IMR-90 (cell line): ENCODE results near the gene LYRM4. TPM values are rescaled to one million over a fixed set of nuclear protein-coding genes. Genes with fewer than 3 reads are reported as not detected.

Experiments
- ATAC-seq: fragments of 200-7000 bp; cut with Tn5 transposase; 2 replicates; pipeline ENCODE4 v1.9.1; 2020; ENCODE audit warnings: low read depth, mild to moderate bottlenecking, moderate library complexity
- BruUV-seq: library from RNA; stranded (reverse); fragments of 400-500 nt; replicated peaks from 2 replicates; lab custom pipeline; 2021; lab: Mats Ljungman, UMichigan
- CTCF ChIA-PET: fragments of 300-600 bp; formaldehyde crosslinking; extraction: SDS; loops from one replicate; lab custom pipeline; 2021; ENCODE audit warnings: antibody characterized with exemption; lab: Yijun Ruan, JAX
- POLR2A ChIA-PET: fragments of 300-600 bp; sonication (Branson Sonifier 250); formaldehyde crosslinking; loops from one replicate; lab custom pipeline; 2022; ENCODE audit warnings: antibody characterized with exemption; ENCODE audit not compliant: unreplicated experiment; lab: Charles Lee
- DNase-seq: peaks from one replicate; pipeline ENCODE4 v3.0.0; 2013
- H2AFZ ChIP-seq: replicated peaks from 2 replicates; pipeline ENCODE3; 2013; ENCODE audit warnings: low read length, mild to moderate bottlenecking; ENCODE audit not compliant: poor library complexity
- H2AK5ac ChIP-seq: 2 replicates; pipeline ENCODE4 v1.6.1; 2013; ENCODE audit warnings: low read depth, low read length, inconsistent platforms
- H2AK9ac ChIP-seq: replicated peaks from 2 replicates; pipeline ENCODE3; 2013; ENCODE audit warnings: mild to moderate bottlenecking, low read depth, low read length, moderate library complexity; ENCODE audit not compliant: poor library complexity
- H2BK120ac ChIP-seq: 2 replicates; pipeline ENCODE4 v1.6.1; 2013; ENCODE audit warnings: low read depth, low read length, inconsistent platforms
- H2BK15ac ChIP-seq: 3 replicates; pipeline ENCODE4 v1.6.1; 2013; ENCODE audit warnings: low read depth, low read length, inconsistent platforms
- H2BK20ac ChIP-seq: 2 replicates; pipeline ENCODE4 v1.6.1; 2013; ENCODE audit warnings: low read depth, mild to moderate bottlenecking, inconsistent platforms, low read length, moderate library complexity
- H2BK5ac ChIP-seq: 2 replicates; pipeline ENCODE4 v1.6.1; 2013; ENCODE audit warnings: mild to moderate bottlenecking, low read depth, low read length, inconsistent platforms; ENCODE audit not compliant: poor library complexity, severe bottlenecking
- H3K14ac ChIP-seq: replicated peaks from 2 replicates; pipeline ENCODE4 v1.6.1; 2013; ENCODE audit warnings: low read depth, low read length, inconsistent platforms
- H3K18ac ChIP-seq: 2 replicates; pipeline ENCODE4 v1.6.1; 2013; ENCODE audit warnings: low read depth, low read length, control low read depth
- H3K23ac ChIP-seq: 2 replicates; pipeline ENCODE4 v1.6.1; 2013; ENCODE audit warnings: low read depth, low read length, inconsistent platforms
- H3K27ac ChIP-seq: 2 replicates; pipeline ENCODE4 v1.5.1; 2013; ENCODE audit warnings: mild to moderate bottlenecking, control low read depth, low read length; ENCODE audit not compliant: insufficient read depth
- H3K27me3 ChIP-seq: 2 replicates; pipeline ENCODE4 v1.6.1; 2013; ENCODE audit warnings: low read length; ENCODE audit not compliant: control insufficient read depth, insufficient read depth
- H3K36me3 ChIP-seq: 2 replicates; pipeline ENCODE4 v1.6.1; 2013; ENCODE audit warnings: low read length, mixed read lengths; ENCODE audit not compliant: control insufficient read depth, insufficient read depth
- H3K4ac ChIP-seq: 2 replicates; pipeline ENCODE4 v1.6.1; 2013; ENCODE audit warnings: low read depth, low read length, inconsistent platforms
- H3K4me1 ChIP-seq: 2 replicates; pipeline ENCODE4 v1.6.1; 2013; ENCODE audit warnings: low read length, mixed read lengths; ENCODE audit not compliant: control insufficient read depth, insufficient read depth
- H3K4me2 ChIP-seq: 2 replicates; pipeline ENCODE4 v1.6.1; 2013; ENCODE audit warnings: low read depth, mild to moderate bottlenecking, control low read depth, low read length, moderate library complexity
- H3K4me3 ChIP-seq: 2 replicates; pipeline ENCODE4 v1.5.1; 2013; ENCODE audit warnings: low read depth, mild to moderate bottlenecking, control low read depth, low read length, moderate library complexity; ENCODE audit not compliant: insufficient read depth
- H3K56ac ChIP-seq: 2 replicates; pipeline ENCODE4 v1.6.1; 2013; ENCODE audit warnings: low read length, inconsistent platforms; ENCODE audit not compliant: insufficient read depth; ENCODE audit errors: extremely low read depth
- H3K79me1 ChIP-seq, 2 experiments: 2 replicates each; pipeline ENCODE4 v1.6.1; 2013; ENCODE audit warnings: low read length in 2 of 2, inconsistent platforms in 1 of 2, low read depth in 1 of 2
- H3K9ac ChIP-seq: 2 replicates; pipeline ENCODE4 v1.6.1; 2013; ENCODE audit warnings: low read depth, low read length, control low read depth
- H3K9me1 ChIP-seq: 2 replicates; pipeline ENCODE4 v1.6.1; 2013; ENCODE audit warnings: low read length, inconsistent platforms; ENCODE audit not compliant: insufficient read depth
- H3K9me3 ChIP-seq: 2 replicates; pipeline ENCODE4 v1.6.1; 2013; ENCODE audit warnings: low read length; ENCODE audit not compliant: control insufficient read depth, insufficient read depth
- H4K20me1 ChIP-seq: 2 replicates; pipeline ENCODE4 v1.6.1; 2013; ENCODE audit warnings: low read length, inconsistent platforms; ENCODE audit not compliant: insufficient read depth
- H4K5ac ChIP-seq: 2 replicates; pipeline ENCODE4 v1.6.1; 2013; ENCODE audit warnings: mild to moderate bottlenecking, low read depth, low read length, control low read depth
- H4K8ac ChIP-seq, 2 experiments: 2 replicates each; pipeline ENCODE4 v1.6.1; 2013; ENCODE audit warnings: low read depth in 2 of 2, low read length in 2 of 2, control low read depth in 1 of 2, inconsistent platforms in 1 of 2
- H4K91ac ChIP-seq: 2 replicates; pipeline ENCODE4 v1.6.1; 2013; ENCODE audit warnings: low read depth, low read length, inconsistent platforms; ENCODE audit not compliant: insufficient read depth
- BHLHE40 ChIP-seq: fragments of 150-350 bp; IDR thresholded peaks from 2 replicates; pipeline ENCODE4 v1.6.1; 2016; ENCODE audit warnings: mild to moderate bottlenecking, low read depth, low read length
- CEBPB ChIP-seq: IDR thresholded peaks from 2 replicates; pipeline ENCODE4 v1.6.1; 2012; ENCODE audit warnings: low read depth, low read length, improper control_type of control experiment
- CHD1 ChIP-seq: IDR thresholded peaks from 2 replicates; pipeline ENCODE4 v1.6.1; 2012; ENCODE audit warnings: low read depth, low read length, improper control_type of control experiment
- FOS ChIP-seq: fragments of 150-350 bp; IDR thresholded peaks from 2 replicates; pipeline ENCODE4 v1.6.1; 2016; ENCODE audit warnings: low read depth, low read length
- MAFK ChIP-seq: IDR thresholded peaks from 2 replicates; pipeline ENCODE4 v1.6.1; 2012; ENCODE audit warnings: low read depth, low read length, improper control_type of control experiment
- MAZ ChIP-seq: IDR thresholded peaks from 2 replicates; pipeline ENCODE4 v1.6.1; 2012; ENCODE audit warnings: low read depth, mild to moderate bottlenecking, low read length, improper control_type of control experiment, moderate library complexity, borderline replicate concordance
- MXI1 ChIP-seq: IDR thresholded peaks from 2 replicates; pipeline ENCODE4 v1.6.1; 2012; ENCODE audit warnings: low read depth, mild to moderate bottlenecking, low read length, moderate library complexity, borderline replicate concordance
- NFE2L2 ChIP-seq: fragments of 150-350 bp; IDR thresholded peaks from 2 replicates; pipeline ENCODE4 v1.6.1; 2016; ENCODE audit warnings: low read depth, mild to moderate bottlenecking, low read length
- POLR2A ChIP-seq: IDR thresholded peaks from 2 replicates; pipeline ENCODE4 v1.6.1; 2012; ENCODE audit warnings: mild to moderate bottlenecking, low read depth, low read length
- RAD21 ChIP-seq: IDR thresholded peaks from 2 replicates; pipeline ENCODE4 v1.6.1; 2012; ENCODE audit warnings: low read length, improper control_type of control experiment
- RCOR1 ChIP-seq: IDR thresholded peaks from 2 replicates; pipeline ENCODE4 v1.6.1; 2012; ENCODE audit warnings: mild to moderate bottlenecking, low read length, improper control_type of control experiment; ENCODE audit not compliant: insufficient replicate concordance
- RFX5 ChIP-seq: IDR thresholded peaks from 2 replicates; pipeline ENCODE4 v1.8.0; 2012; ENCODE audit warnings: low read depth, mild to moderate bottlenecking, low read length, moderate library complexity
- SMC3 ChIP-seq: fragments of 150-350 bp; IDR thresholded peaks from 2 replicates; pipeline ENCODE4 v1.6.1; 2016; ENCODE audit warnings: low read depth, mild to moderate bottlenecking, antibody characterized with exemption, low read length, moderate library complexity
- WGBS, 2 experiments: methylation state at CpG; one replicate each; pipeline versions ENCODE4 v1.1.5 to v1.1.7; 2013; ENCODE audit warnings: missing lambda C conversion rate in 2 of 2; ENCODE audit not compliant: insufficient read length in 1 of 2; ENCODE audit errors: extremely low coverage in 2 of 2; 5-methylcytosine and 5-hydroxymethylcytosine counted together
- dilution Hi-C: fragments of 300-500 bp; cut with HindIII; formaldehyde crosslinking; loops from one replicate; pipeline ENCODE4 v1.14.3; 2018; ENCODE audit warnings: low sequenced_read_pairs; ENCODE audit not compliant: unreplicated experiment
- in situ Hi-C: fragments of 300-500 bp; cut with MboI; formaldehyde crosslinking; loops from 3 replicates; pipeline ENCODE4 v1.14.3; 2019; ENCODE audit warnings: low sequenced_read_pairs, inconsistent platforms, mixed read lengths
- intact Hi-C: fragments of 100-400 bp; cut with micrococcal nuclease; formaldehyde crosslinking; loops from 2 replicates; pipeline ENCODE4 v1.10.0; 2022
- polyA plus RNA-seq, 3 experiments: library from polyadenylated mRNA; depleted of rRNA; stranded (reverse); fragments of >200 nt; gene quantifications; 2 replicates each; pipeline ENCODE4 v1.2.3, GENCODE V29; 2012; ENCODE audit warnings: low replicate concordance in 1 of 3
- total RNA-seq: library from RNA; depleted of rRNA; stranded (reverse); fragments of >200 nt; gene quantifications from 2 replicates; pipeline ENCODE4 v1.2.3, GENCODE V29; 2012
- TF ChIP-seq, protein P1 (sequence below): fragments of 150-350 bp; IDR thresholded peaks from 2 replicates; pipeline ENCODE4 v1.6.1; 2017; ENCODE audit warnings: mild to moderate bottlenecking, antibody characterized with exemption, low read length, low read depth
- TF ChIP-seq, protein P2 (sequence below): conservative IDR thresholded peaks from 2 replicates; pipeline ENCODE4 v1.5.1; 2012; ENCODE audit warnings: mild to moderate bottlenecking, low read depth, low read length, improper control_type of control experiment
- TF ChIP-seq, protein P3 (sequence below): fragments of 150-350 bp; IDR thresholded peaks from 2 replicates; pipeline ENCODE4 v1.6.1; 2016; ENCODE audit warnings: low read depth, mild to moderate bottlenecking, low read length, moderate library complexity, borderline replicate concordance

LYRM4 gene
- total and polyA plus RNA-seq, 2 of the 4 experiments (the other 2 are of a cell fraction), result 11.5 to 26.6 TPM

GRCh38 chr6:5285081-5285480 is 24.3 kb upstream of the LYRM4 start:
- Histone ChIP-seq H4K5ac (no peak overlapping the region), H2AK9ac (no peak overlapping the region), H3K9me1 (peaks cover 13% of the 10 kb centered on the region), H2BK120ac (no peak overlapping the region), H3K4me3 (no peak overlapping the region), H3K23ac (no peak overlapping the region), H3K4ac (no peak overlapping the region), H3K9me3 (no peaks in the 10 kb centered on the region), H2BK5ac (no peak overlapping the region), H4K91ac (no peak overlapping the region), H3K14ac (no peak overlapping the region), H3K18ac (no peak overlapping the region), H2AFZ (no peak overlapping the region), H4K20me1 (peaks cover 22% of the 10 kb centered on the region), H2BK20ac (no peak overlapping the region), H2BK15ac (no peak overlapping the region), H3K4me1 (peaks cover 9% of the 10 kb centered on the region), H3K4me2 (no peak overlapping the region), H3K79me1 (peaks cover 15 to 41% of the 10 kb centered on the region in 2 experiments), H3K27me3 (no peaks in the 10 kb centered on the region), H3K36me3 (no peaks in the 10 kb centered on the region), H2AK5ac (no peak overlapping the region), H3K56ac (no peak overlapping the region), H4K8ac (no peak overlapping the region), H3K9ac (no peak overlapping the region), H3K27ac (no peak overlapping the region)
- 100% methylated on average over 3 of the region's 6 CpGs; no CpG with 5 or more reads in 1 of the 2 experiments for WGBS, 2 experiments
- TF ChIP-seq, protein P1, sequence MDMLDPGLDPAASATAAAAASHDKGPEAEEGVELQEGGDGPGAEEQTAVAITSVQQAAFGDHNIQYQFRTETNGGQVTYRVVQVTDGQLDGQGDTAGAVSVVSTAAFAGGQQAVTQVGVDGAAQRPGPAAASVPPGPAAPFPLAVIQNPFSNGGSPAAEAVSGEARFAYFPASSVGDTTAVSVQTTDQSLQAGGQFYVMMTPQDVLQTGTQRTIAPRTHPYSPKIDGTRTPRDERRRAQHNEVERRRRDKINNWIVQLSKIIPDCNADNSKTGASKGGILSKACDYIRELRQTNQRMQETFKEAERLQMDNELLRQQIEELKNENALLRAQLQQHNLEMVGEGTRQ, result no peak
- TF ChIP-seq SMC3, result no peak
- TF ChIP-seq, protein P2, sequence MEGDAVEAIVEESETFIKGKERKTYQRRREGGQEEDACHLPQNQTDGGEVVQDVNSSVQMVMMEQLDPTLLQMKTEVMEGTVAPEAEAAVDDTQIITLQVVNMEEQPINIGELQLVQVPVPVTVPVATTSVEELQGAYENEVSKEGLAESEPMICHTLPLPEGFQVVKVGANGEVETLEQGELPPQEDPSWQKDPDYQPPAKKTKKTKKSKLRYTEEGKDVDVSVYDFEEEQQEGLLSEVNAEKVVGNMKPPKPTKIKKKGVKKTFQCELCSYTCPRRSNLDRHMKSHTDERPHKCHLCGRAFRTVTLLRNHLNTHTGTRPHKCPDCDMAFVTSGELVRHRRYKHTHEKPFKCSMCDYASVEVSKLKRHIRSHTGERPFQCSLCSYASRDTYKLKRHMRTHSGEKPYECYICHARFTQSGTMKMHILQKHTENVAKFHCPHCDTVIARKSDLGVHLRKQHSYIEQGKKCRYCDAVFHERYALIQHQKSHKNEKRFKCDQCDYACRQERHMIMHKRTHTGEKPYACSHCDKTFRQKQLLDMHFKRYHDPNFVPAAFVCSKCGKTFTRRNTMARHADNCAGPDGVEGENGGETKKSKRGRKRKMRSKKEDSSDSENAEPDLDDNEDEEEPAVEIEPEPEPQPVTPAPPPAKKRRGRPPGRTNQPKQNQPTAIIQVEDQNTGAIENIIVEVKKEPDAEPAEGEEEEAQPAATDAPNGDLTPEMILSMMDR, result no peak
- TF ChIP-seq RFX5, result no peak
- no peak for TF ChIP-seq NFE2L2
- no peak for TF ChIP-seq MAFK
- no peak for TF ChIP-seq RAD21
- no peak for TF ChIP-seq CHD1
- TF ChIP-seq RCOR1, result no peak
- TF ChIP-seq BHLHE40, result no peak
- TF ChIP-seq FOS, result no peak
- TF ChIP-seq, protein P3, sequence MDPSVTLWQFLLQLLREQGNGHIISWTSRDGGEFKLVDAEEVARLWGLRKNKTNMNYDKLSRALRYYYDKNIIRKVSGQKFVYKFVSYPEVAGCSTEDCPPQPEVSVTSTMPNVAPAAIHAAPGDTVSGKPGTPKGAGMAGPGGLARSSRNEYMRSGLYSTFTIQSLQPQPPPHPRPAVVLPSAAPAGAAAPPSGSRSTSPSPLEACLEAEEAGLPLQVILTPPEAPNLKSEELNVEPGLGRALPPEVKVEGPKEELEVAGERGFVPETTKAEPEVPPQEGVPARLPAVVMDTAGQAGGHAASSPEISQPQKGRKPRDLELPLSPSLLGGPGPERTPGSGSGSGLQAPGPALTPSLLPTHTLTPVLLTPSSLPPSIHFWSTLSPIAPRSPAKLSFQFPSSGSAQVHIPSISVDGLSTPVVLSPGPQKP, result no peak
- TF ChIP-seq MXI1, result no peak
- no peak for TF ChIP-seq POLR2A
- TF ChIP-seq MAZ, result no peak
- TF ChIP-seq CEBPB, result no peak
- ChIA-PET CTCF (no interaction called here), POLR2A (no interaction called here)
- in situ Hi-C loops, result no loop called here
- ATAC-seq (no peak), DNase-seq (no peak)
- BruUV-seq, result no TSS peak
- dilution Hi-C loops, result no loop called here
- intact Hi-C loops, result no loop called here
